ENCODE measurements around the gene DNAJC11.

DNAJC11 gene

GRCh38 chr1:6602669-6603237 is 98.9 kb downstream of the DNAJC11 start, which contains the start of gene KLHL21:
Gene KLHL21, minus strand, starts transcription at chr1:6602869. Its CDS starts 52 bp downstream, at chr1:6602817.
- H3K27ac ChIP-seq (ENCODE audit: low read length, poor library complexity, severe bottlenecking) = peak within 1 kb of the TSS; percentile 97
- WGBS = under 1% methylated on average over 58 of the region's 84 CpGs

GRCh38 chr1:6601923-6602668 is 99.5 kb downstream of the DNAJC11 start:
- Histone ChIP-seq H3K27me3 (ENCODE audit: control insufficient read depth in 1 of 2, insufficient read depth in 1 of 2, low read length in 2 of 2) (no peaks in the 10 kb centered on the region), H3K4ac (ENCODE audit: low read depth in 1 of 2, low read length in 2 of 2) (peak overlapping the region; percentile 76 to 96), H2AFZ (ENCODE audit: low read depth, low read length) (peak overlapping the region; percentile 68), H3K4me2 (ENCODE audit: low read length, poor library complexity, severe bottlenecking) (peak overlapping the region; percentile 97), H2BK120ac (ENCODE audit: low read depth, low read length) (peak overlapping the region; percentile 29), H2AK5ac (ENCODE audit: low read length, severe bottlenecking) (no peak overlapping the region), H3K9ac (ENCODE audit: low read length) (peak overlapping the region; percentile 98), H2BK15ac (ENCODE audit: low read depth, poor library complexity, severe bottlenecking) (peak overlapping the region; percentile 71), H4K8ac (ENCODE audit: low read length) (peak overlapping the region; percentile 55), H3K18ac (ENCODE audit: low read depth in 1 of 2, low read length in 2 of 2) (peak overlapping the region; percentile 77 to 99), H4K91ac (ENCODE audit: low read length) (peak overlapping the region; percentile 83), H2BK12ac (ENCODE audit: low read length in 2 of 2) (peak overlapping the region; percentile 42 to 95), H3K23ac (ENCODE audit: low read length in 2 of 2) (peak overlapping the region; percentile 20 to 100), H3K14ac (ENCODE audit: low read length in 2 of 2) (peak overlapping the region in 1 of 2 experiments; percentile 100), H3K36me3 (ENCODE audit: control insufficient read depth in 1 of 2, insufficient read depth in 2 of 2, low read depth in 1 of 2, low read length in 2 of 2) (peaks cover 18 to 21% of the 10 kb centered on the region in 2 experiments), H2BK5ac (ENCODE audit: low read depth, low read length, poor library complexity, severe bottlenecking) (no peak overlapping the region), H3K9me3 (ENCODE audit: control insufficient read depth, low read length) (no peaks in the 10 kb centered on the region), H3K4me1 (ENCODE audit: control insufficient read depth, insufficient read depth, low read depth, low read length) (peaks cover 38% of the 10 kb centered on the region), H3K79me1 (replicated peaks; ENCODE audit: low read length, poor library complexity, severe bottlenecking) (peaks cover 16% of the 10 kb centered on the region), H3K27ac (ENCODE audit: low read length, poor library complexity, severe bottlenecking) (peak overlapping the region; percentile 38), H3K4me3 (ENCODE audit: insufficient read depth in 1 of 2, low read depth in 1 of 2, low read length in 2 of 2) (peak overlapping the region; percentile 89 to 95)
- under 1% methylated on average over 94 of the region's 103 CpGs for WGBS
- DNase-seq = peak; percentile 72

More at GRCh38 chr1:6602669-6603237, 98.9 kb downstream of the DNAJC11 start, which contains the start of gene KLHL21:
- peak within 1 kb of the TSS; percentile 42 to 95 for H2BK12ac ChIP-seq (ENCODE audit: low read length in 2 of 2)
- no peaks in the 10 kb centered on the region for H3K27me3 ChIP-seq (ENCODE audit: control insufficient read depth in 1 of 2, insufficient read depth in 1 of 2, low read length in 2 of 2)
- H3K9ac ChIP-seq (ENCODE audit: low read length) = peak within 1 kb of the TSS; percentile 100
- DNase-seq = peak; percentile 90
- H2BK5ac ChIP-seq (ENCODE audit: low read depth, low read length, poor library complexity, severe bottlenecking) = peak within 1 kb of the TSS; percentile 81
- peak within 1 kb of the TSS; percentile 91 for H2BK120ac ChIP-seq (ENCODE audit: low read depth, low read length)
- peak within 1 kb of the TSS in 1 of 2 experiments; percentile 100 for H3K14ac ChIP-seq (ENCODE audit: low read length in 2 of 2)
- peak within 1 kb of the TSS; percentile 72 for H2AK5ac ChIP-seq (ENCODE audit: low read length, severe bottlenecking)
- peak within 1 kb of the TSS; percentile 77 to 99 for H3K18ac ChIP-seq (ENCODE audit: low read depth in 1 of 2, low read length in 2 of 2)
- H4K8ac ChIP-seq (ENCODE audit: low read length) = peak within 1 kb of the TSS; percentile 73
- peak within 1 kb of the TSS; percentile 97 for H3K4me2 ChIP-seq (ENCODE audit: low read length, poor library complexity, severe bottlenecking)
- peaks cover 11% of the 10 kb centered on the region for H3K79me1 ChIP-seq (replicated peaks; ENCODE audit: low read length, poor library complexity, severe bottlenecking)
- H3K4me1 ChIP-seq (ENCODE audit: control insufficient read depth, insufficient read depth, low read depth, low read length) = peaks cover 38% of the 10 kb centered on the region
- H2AFZ ChIP-seq (ENCODE audit: low read depth, low read length) = peak within 1 kb of the TSS; percentile 68
- peak within 1 kb of the TSS; percentile 73 for H2BK15ac ChIP-seq (ENCODE audit: low read depth, poor library complexity, severe bottlenecking)
- peak within 1 kb of the TSS; percentile 76 to 96 for H3K4ac ChIP-seq (ENCODE audit: low read depth in 1 of 2, low read length in 2 of 2)
- peak within 1 kb of the TSS; percentile 89 to 95 for H3K4me3 ChIP-seq (ENCODE audit: insufficient read depth in 1 of 2, low read depth in 1 of 2, low read length in 2 of 2)
- H3K23ac ChIP-seq (ENCODE audit: low read length in 2 of 2) = peak within 1 kb of the TSS; percentile 53 to 100
- peaks cover 12 to 14% of the 10 kb centered on the region in 2 experiments for H3K36me3 ChIP-seq (ENCODE audit: control insufficient read depth in 1 of 2, insufficient read depth in 2 of 2, low read depth in 1 of 2, low read length in 2 of 2)
- peak within 1 kb of the TSS; percentile 87 for H4K91ac ChIP-seq (ENCODE audit: low read length)
- H3K9me3 ChIP-seq (ENCODE audit: control insufficient read depth, low read length) = no peaks in the 10 kb centered on the region

GRCh38 chr1:6601049-6601922 is 100.3 kb downstream of the DNAJC11 start:
- Histone ChIP-seq H3K27me3 (ENCODE audit: control insufficient read depth in 1 of 2, insufficient read depth in 1 of 2, low read length in 2 of 2) (no peaks in the 10 kb centered on the region), H3K36me3 (ENCODE audit: control insufficient read depth in 1 of 2, insufficient read depth in 2 of 2, low read depth in 1 of 2, low read length in 2 of 2) (peaks cover 26 to 29% of the 10 kb centered on the region in 2 experiments), H2AK5ac (ENCODE audit: low read length, severe bottlenecking) (no peak overlapping the region), H3K9ac (ENCODE audit: low read length) (peak overlapping the region; percentile 98), H2AFZ (ENCODE audit: low read depth, low read length) (peak overlapping the region; percentile 55), H3K79me1 (replicated peaks; ENCODE audit: low read length, poor library complexity, severe bottlenecking) (peaks cover 25% of the 10 kb centered on the region), H3K18ac (ENCODE audit: low read depth in 1 of 2, low read length in 2 of 2) (peak overlapping the region; percentile 77 to 99), H2BK12ac (ENCODE audit: low read length in 2 of 2) (peak overlapping the region in 1 of 2 experiments; percentile 95), H4K8ac (ENCODE audit: low read length) (no peak overlapping the region), H3K4ac (ENCODE audit: low read depth in 1 of 2, low read length in 2 of 2) (peak overlapping the region; percentile 76 to 96), H3K4me2 (ENCODE audit: low read length, poor library complexity, severe bottlenecking) (peak overlapping the region; percentile 97), H2BK120ac (ENCODE audit: low read depth, low read length) (peak overlapping the region; percentile 29), H2BK15ac (ENCODE audit: low read depth, poor library complexity, severe bottlenecking) (no peak overlapping the region), H3K9me3 (ENCODE audit: control insufficient read depth, low read length) (no peaks in the 10 kb centered on the region), H3K4me3 (ENCODE audit: insufficient read depth in 1 of 2, low read depth in 1 of 2, low read length in 2 of 2) (peak overlapping the region; percentile 89 to 95), H2BK5ac (ENCODE audit: low read depth, low read length, poor library complexity, severe bottlenecking) (no peak overlapping the region), H3K23ac (ENCODE audit: low read length in 2 of 2) (peak overlapping the region in 1 of 2 experiments; percentile 100), H4K91ac (ENCODE audit: low read length) (peak overlapping the region; percentile 44), H3K27ac (ENCODE audit: low read length, poor library complexity, severe bottlenecking) (peak overlapping the region; percentile 38), H3K14ac (ENCODE audit: low read length in 2 of 2) (peak overlapping the region in 1 of 2 experiments; percentile 100), H3K4me1 (ENCODE audit: control insufficient read depth, insufficient read depth, low read depth, low read length) (peaks cover 40% of the 10 kb centered on the region)
- DNase-seq = peak; percentile 94
- under 1% methylated on average over 40 of the region's 40 CpGs for WGBS
